Measurements from ENCODE around the gene TMEM39B. TPM values are rescaled to one million over a fixed set of nuclear protein-coding genes. Genes with fewer than 3 reads are reported as not detected.
"Not testable (repeated sequence)": the region's sequence is repeated elsewhere in the genome, so short reads cannot be mapped to it uniquely, and the experiment has no call there.

Gene TMEM39B
- total RNA-seq, 2 donors from 2014 or later, result 4.4 to 10.2 TPM

- ATAC-seq, result peak; percentile 18
- TF ChIP-seq CTCF (IDR thresholded peaks at IDR 0.05) (peak in 3 of 7 experiments; percentile 9 to 29 (median 16)), POLR2A (IDR thresholded peaks at IDR 0.05) (no peak)
- peak overlapping the region; percentile 61 to 77 for H3K4me3 ChIP-seq
- WGBS, 2 donors, result 30 to 56% methylated on average over 17 to 26 of the region's 28 CpGs
- no peaks in the 10 kb centered on the region for H3K9me3 ChIP-seq
- H3K27ac ChIP-seq, result peak overlapping the region; percentile 75 to 93 (median 91)
- DNase-seq, result no peak
- H3K27me3 ChIP-seq, result no peaks in the 10 kb centered on the region
- H3K4me1 ChIP-seq, result peaks cover 14% of the 10 kb centered on the region
- intact Hi-C loops (cut with DNase I), result no loop called here
- H3K36me3 ChIP-seq (replicated peaks in 1 of 2; ENCODE audit: insufficient read depth in 1 of 2, low read depth in 2 of 2), result peaks cover 0 to 2% of the 10 kb centered on the region in 2 donors
Measured at GRCh38 chr1:32073299-32074229, 825 bp downstream of the TMEM39B start.

- WGBS, 2 donors, result 87 to 92% methylated on average over 5 to 9 of the region's 9 CpGs
- Histone ChIP-seq H3K27ac (no peak overlapping the region), H3K27me3 (no peaks in the 10 kb centered on the region), H3K4me1 (peaks cover 14% of the 10 kb centered on the region), H3K36me3 (replicated peaks in 1 of 2; ENCODE audit: insufficient read depth in 1 of 2, low read depth in 2 of 2) (peaks cover 0 to 2% of the 10 kb centered on the region in 2 donors), H3K9me3 (no peaks in the 10 kb centered on the region), H3K4me3 (no peak overlapping the region)
- intact Hi-C loops (cut with DNase I), result no loop called here
- DNase-seq (no peak), ATAC-seq (no peak)
- TF ChIP-seq CTCF (IDR thresholded peaks at IDR 0.05), result no peak
- no peak for TF ChIP-seq POLR2A (IDR thresholded peaks at IDR 0.05)
Measured at GRCh38 chr1:32074841-32075240, 2.1 kb downstream of the TMEM39B start.

- H3K36me3 ChIP-seq (replicated peaks in 1 of 2; ENCODE audit: insufficient read depth in 1 of 2, low read depth in 2 of 2), result peaks cover 0 to 2% of the 10 kb centered on the region in 2 donors
- 66 to 75% methylated on average over 3 of the region's 3 CpGs for WGBS, 2 donors
- intact Hi-C loops (cut with DNase I), result no loop called here
Measured at GRCh38 chr1:32077451-32077850, 4.7 kb downstream of the TMEM39B start.

GRCh38 chr1:32082022-32082421 lies 9.3 kb downstream of the TMEM39B start:
- DNase-seq (no peak), ATAC-seq (no peak)
- H3K9me3 ChIP-seq, result no peaks in the 10 kb centered on the region
- no peaks in the 10 kb centered on the region for H3K27me3 ChIP-seq
- H3K4me1 ChIP-seq, result no peaks in the 10 kb centered on the region
- H3K27ac ChIP-seq, result no peak overlapping the region
- WGBS, 2 donors, result 69 to 80% methylated on average over 1 of the region's 1 CpG
- no peaks in the 10 kb centered on the region for H3K36me3 ChIP-seq (replicated peaks in 1 of 2; ENCODE audit: insufficient read depth in 1 of 2, low read depth in 2 of 2)
- no peak overlapping the region for H3K4me3 ChIP-seq
- intact Hi-C loops (cut with DNase I), result no loop called here
- TF ChIP-seq CTCF (IDR thresholded peaks at IDR 0.05) (no peak), POLR2A (IDR thresholded peaks at IDR 0.05) (no peak)

More at GRCh38 chr1:32077451-32077850, 4.7 kb downstream of the TMEM39B start:
- no peaks in the 10 kb centered on the region for H3K27me3 ChIP-seq
- no peak for TF ChIP-seq CTCF (IDR thresholded peaks at IDR 0.05)
- TF ChIP-seq POLR2A (IDR thresholded peaks at IDR 0.05), result no peak
- H3K4me1 ChIP-seq, result peaks cover 7% of the 10 kb centered on the region
- ATAC-seq (no peak), DNase-seq (no peak)
- no peak overlapping the region for H3K4me3 ChIP-seq
- H3K9me3 ChIP-seq, result no peaks in the 10 kb centered on the region
- H3K27ac ChIP-seq, result no peak overlapping the region

- DNase-seq; H3K27ac ChIP-seq; H3K27me3 ChIP-seq; H3K4me3 ChIP-seq; H3K9me3 ChIP-seq; intact Hi-C loops (cut with DNase I); H3K4me1 ChIP-seq; H3K36me3 ChIP-seq (replicated peaks in 1 of 2; ENCODE audit: insufficient read depth in 1 of 2, low read depth in 2 of 2); ATAC-seq: not testable (repeated sequence)
- 96% methylated on average over 2 of the region's 2 CpGs; no CpG with 5 or more reads in 1 of the 2 donors for WGBS, 2 donors
Measured at GRCh38 chr1:32086381-32086780, 13.6 kb downstream of the TMEM39B start.
